T-helper 17 cell (primary cell): ENCODE data around the gene SMCHD1. TPM values are rescaled to one million over a fixed set of nuclear protein-coding genes. Genes with fewer than 3 reads are reported as not detected.

Experiments used
- ATAC-seq: fragments of 150-1000 bp; cut with Tn5 transposase; 2 replicates; pipeline ENCODE4 v1.10.0; 2021; ENCODE audit warnings: mild to moderate bottlenecking, moderate library complexity
- DNase-seq, 3 donors: peaks; one replicate each; pipeline versions ENCODE4 v3.0.0 to v3.0.0-alpha.2; 2020 to 2021
- H3K9me3 ChIP-seq: one replicate; pipeline ENCODE4 v1.7.0; 2013; ENCODE audit warnings: low read length, mild to moderate bottlenecking; ENCODE audit not compliant: control insufficient read depth, poor library complexity, severe bottlenecking
- H3K27ac Mint-ChIP-seq: one replicate; pipeline ENCODE4 v1.8.0; 2022; ENCODE audit warnings: mild to moderate bottlenecking, moderate library complexity, mixed read lengths
- H3K27me3 Mint-ChIP-seq: one replicate; pipeline ENCODE4 v1.8.0; 2022; ENCODE audit warnings: mixed read lengths
- H3K36me3 Mint-ChIP-seq: one replicate; pipeline ENCODE4 v1.8.0; 2022; ENCODE audit warnings: low read depth, mixed read lengths
- H3K4me1 Mint-ChIP-seq: one replicate; pipeline ENCODE4 v1.8.0; 2022; ENCODE audit warnings: mild to moderate bottlenecking, mixed read lengths
- H3K4me3 Mint-ChIP-seq: one replicate; pipeline ENCODE4 v1.8.0; 2022; ENCODE audit warnings: mild to moderate bottlenecking, moderate library complexity, mixed read lengths
- total RNA-seq, 4 donors: library from RNA in 2 of 4; stranded (reverse) in 2 of 4; gene quantifications; one replicate each; pipeline ENCODE4 v1.2.3 and lab custom pipeline; 2022 to 2026

The SMCHD1 gene
- 100 to 1,000 TPM; 288 to 316 TPM for total RNA-seq
- 933 to 977 reads per million in 2 donors for total RNA-seq (lab: John Stamatoyannopoulos, UW)

GRCh38 chr18:2655178-2655953 lies at the start of gene SMCHD1:
SMCHD1 (plus strand) TSS chr18:2655726; CDS start chr18:2656076, 350 bp downstream.
- H3K36me3 Mint-ChIP-seq = peaks cover 4% of the 10 kb centered on the region
- H3K9me3 ChIP-seq = no peaks in the 10 kb centered on the region
- peak; percentile 83 to 90 (median 87) for DNase-seq
- H3K4me3 Mint-ChIP-seq = peak within 1 kb of the TSS; percentile 96
- peaks cover 24% of the 10 kb centered on the region for H3K4me1 Mint-ChIP-seq
- peak within 1 kb of the TSS; percentile 98 for H3K27ac Mint-ChIP-seq
- peak; percentile 77 for ATAC-seq
- no peaks in the 10 kb centered on the region for H3K27me3 Mint-ChIP-seq

- no peak for DNase-seq
- H3K27me3 Mint-ChIP-seq = no peaks in the 10 kb centered on the region
- H3K4me1 Mint-ChIP-seq = peaks cover 32% of the 10 kb centered on the region
- H3K9me3 ChIP-seq = no peaks in the 10 kb centered on the region
- peak overlapping the region; percentile 86 for H3K27ac Mint-ChIP-seq
- H3K36me3 Mint-ChIP-seq = peaks cover 3% of the 10 kb centered on the region
- H3K4me3 Mint-ChIP-seq = peak overlapping the region; percentile 28
- ATAC-seq = peak; percentile 60
Observed at GRCh38 chr18:2606335-2606734, 49.2 kb upstream of the SMCHD1 start.

GRCh38 chr18:2609604-2610003 lies 45.9 kb upstream of the SMCHD1 start:
- Mint-ChIP-seq H3K27ac (no peak overlapping the region), H3K36me3 (no peaks in the 10 kb centered on the region), H3K4me3 (no peak overlapping the region), H3K27me3 (no peaks in the 10 kb centered on the region), H3K4me1 (peaks cover 19% of the 10 kb centered on the region)
- no peak for ATAC-seq
- no peaks in the 10 kb centered on the region for H3K9me3 ChIP-seq
- no peak for DNase-seq

GRCh38 chr18:2610549-2610948 lies 45.0 kb upstream of the SMCHD1 start:
- no peak overlapping the region for H3K4me3 Mint-ChIP-seq
- DNase-seq (no peak), ATAC-seq (no peak)
- H3K27me3 Mint-ChIP-seq = no peaks in the 10 kb centered on the region
- H3K4me1 Mint-ChIP-seq = peaks cover 15% of the 10 kb centered on the region
- H3K36me3 Mint-ChIP-seq = peaks cover 2% of the 10 kb centered on the region
- no peaks in the 10 kb centered on the region for H3K9me3 ChIP-seq
- H3K27ac Mint-ChIP-seq = peak overlapping the region; percentile 43

- no peaks in the 10 kb centered on the region for H3K9me3 ChIP-seq
- DNase-seq (no peak), ATAC-seq (no peak)
- H3K27ac Mint-ChIP-seq = peak overlapping the region; percentile 6
- H3K4me3 Mint-ChIP-seq = no peak overlapping the region
- H3K4me1 Mint-ChIP-seq = peaks cover 6% of the 10 kb centered on the region
- no peaks in the 10 kb centered on the region for H3K27me3 Mint-ChIP-seq
- H3K36me3 Mint-ChIP-seq = peaks cover 2% of the 10 kb centered on the region
Observed at GRCh38 chr18:2612996-2613395, 42.5 kb upstream of the SMCHD1 start.

- no peak for ATAC-seq
- H3K27ac Mint-ChIP-seq = no peak overlapping the region
Observed at GRCh38 chr18:2617401-2617998, 38.0 kb upstream of the SMCHD1 start.

GRCh38 chr18:2618009-2618408 lies 37.5 kb upstream of the SMCHD1 start:
- Mint-ChIP-seq H3K27me3 (no peaks in the 10 kb centered on the region), H3K4me3 (no peak overlapping the region), H3K27ac (no peak overlapping the region), H3K4me1 (no peaks in the 10 kb centered on the region), H3K36me3 (peaks cover 2% of the 10 kb centered on the region)
- DNase-seq (no peak), ATAC-seq (no peak)
- no peaks in the 10 kb centered on the region for H3K9me3 ChIP-seq

More at GRCh38 chr18:2617401-2617998, 38.0 kb upstream of the SMCHD1 start:
- DNase-seq = no peak
- Mint-ChIP-seq H3K4me1 (no peaks in the 10 kb centered on the region), H3K4me3 (no peak overlapping the region), H3K36me3 (peaks cover 2% of the 10 kb centered on the region), H3K27me3 (no peaks in the 10 kb centered on the region)
- H3K9me3 ChIP-seq = no peaks in the 10 kb centered on the region

GRCh38 chr18:2625217-2625616 lies 30.3 kb upstream of the SMCHD1 start:
- no peak overlapping the region for H3K27ac Mint-ChIP-seq

GRCh38 chr18:2627821-2628276 lies 27.7 kb upstream of the SMCHD1 start:
- no peak overlapping the region for H3K27ac Mint-ChIP-seq
- H3K4me1 Mint-ChIP-seq = peaks cover 12% of the 10 kb centered on the region
- H3K27me3 Mint-ChIP-seq = no peaks in the 10 kb centered on the region
- no peaks in the 10 kb centered on the region for H3K9me3 ChIP-seq
- no peak overlapping the region for H3K4me3 Mint-ChIP-seq
- H3K36me3 Mint-ChIP-seq = no peaks in the 10 kb centered on the region
- DNase-seq (no peak), ATAC-seq (peak; percentile 28)

More at GRCh38 chr18:2625217-2625616, 30.3 kb upstream of the SMCHD1 start:
- no peaks in the 10 kb centered on the region for H3K9me3 ChIP-seq
- ATAC-seq (no peak), DNase-seq (no peak)
- Mint-ChIP-seq H3K4me3 (no peak overlapping the region), H3K36me3 (no peaks in the 10 kb centered on the region), H3K4me1 (peaks cover 3% of the 10 kb centered on the region), H3K27me3 (no peaks in the 10 kb centered on the region)

- no peak for ATAC-seq
- H3K9me3 ChIP-seq = no peaks in the 10 kb centered on the region
- H3K36me3 Mint-ChIP-seq = no peaks in the 10 kb centered on the region
- peaks cover 15% of the 10 kb centered on the region for H3K4me1 Mint-ChIP-seq
- H3K4me3 Mint-ChIP-seq = no peak overlapping the region
- H3K27ac Mint-ChIP-seq = no peak overlapping the region
- no peak for DNase-seq
- no peaks in the 10 kb centered on the region for H3K27me3 Mint-ChIP-seq
Observed at GRCh38 chr18:2629003-2629402, 26.5 kb upstream of the SMCHD1 start.

GRCh38 chr18:2635586-2635985 lies 19.9 kb upstream of the SMCHD1 start:
- H3K9me3 ChIP-seq = no peaks in the 10 kb centered on the region
- DNase-seq = no peak
- Mint-ChIP-seq H3K27ac (no peak overlapping the region), H3K27me3 (no peaks in the 10 kb centered on the region), H3K4me3 (peak overlapping the region; percentile 88), H3K4me1 (peaks cover 60% of the 10 kb centered on the region), H3K36me3 (peaks cover 2% of the 10 kb centered on the region)
- ATAC-seq = no peak

- DNase-seq = no peak
- H3K4me1 Mint-ChIP-seq = peaks cover 64% of the 10 kb centered on the region
- peak overlapping the region; percentile 88 for H3K4me3 Mint-ChIP-seq
- ATAC-seq = peak; percentile 53
- no peaks in the 10 kb centered on the region for H3K9me3 ChIP-seq
- H3K27me3 Mint-ChIP-seq = no peaks in the 10 kb centered on the region
- peaks cover 2% of the 10 kb centered on the region for H3K36me3 Mint-ChIP-seq
- H3K27ac Mint-ChIP-seq = no peak overlapping the region
Observed at GRCh38 chr18:2636126-2636631, 19.3 kb upstream of the SMCHD1 start.

GRCh38 chr18:2641638-2642037 lies 13.9 kb upstream of the SMCHD1 start:
- H3K27ac Mint-ChIP-seq = no peak overlapping the region
- peak overlapping the region; percentile 94 for H3K4me3 Mint-ChIP-seq
- H3K36me3 Mint-ChIP-seq = peaks cover 5% of the 10 kb centered on the region
- no peak for DNase-seq
- no peaks in the 10 kb centered on the region for H3K9me3 ChIP-seq
- peak; percentile 24 for ATAC-seq
- H3K27me3 Mint-ChIP-seq = no peaks in the 10 kb centered on the region
- H3K4me1 Mint-ChIP-seq = peaks cover 31% of the 10 kb centered on the region
